Measurements from ENCODE around the gene ABCA5. TPM values are rescaled to one million over a fixed set of nuclear protein-coding genes. Genes with fewer than 3 reads are reported as not detected.

ABCA5 gene, protein sequence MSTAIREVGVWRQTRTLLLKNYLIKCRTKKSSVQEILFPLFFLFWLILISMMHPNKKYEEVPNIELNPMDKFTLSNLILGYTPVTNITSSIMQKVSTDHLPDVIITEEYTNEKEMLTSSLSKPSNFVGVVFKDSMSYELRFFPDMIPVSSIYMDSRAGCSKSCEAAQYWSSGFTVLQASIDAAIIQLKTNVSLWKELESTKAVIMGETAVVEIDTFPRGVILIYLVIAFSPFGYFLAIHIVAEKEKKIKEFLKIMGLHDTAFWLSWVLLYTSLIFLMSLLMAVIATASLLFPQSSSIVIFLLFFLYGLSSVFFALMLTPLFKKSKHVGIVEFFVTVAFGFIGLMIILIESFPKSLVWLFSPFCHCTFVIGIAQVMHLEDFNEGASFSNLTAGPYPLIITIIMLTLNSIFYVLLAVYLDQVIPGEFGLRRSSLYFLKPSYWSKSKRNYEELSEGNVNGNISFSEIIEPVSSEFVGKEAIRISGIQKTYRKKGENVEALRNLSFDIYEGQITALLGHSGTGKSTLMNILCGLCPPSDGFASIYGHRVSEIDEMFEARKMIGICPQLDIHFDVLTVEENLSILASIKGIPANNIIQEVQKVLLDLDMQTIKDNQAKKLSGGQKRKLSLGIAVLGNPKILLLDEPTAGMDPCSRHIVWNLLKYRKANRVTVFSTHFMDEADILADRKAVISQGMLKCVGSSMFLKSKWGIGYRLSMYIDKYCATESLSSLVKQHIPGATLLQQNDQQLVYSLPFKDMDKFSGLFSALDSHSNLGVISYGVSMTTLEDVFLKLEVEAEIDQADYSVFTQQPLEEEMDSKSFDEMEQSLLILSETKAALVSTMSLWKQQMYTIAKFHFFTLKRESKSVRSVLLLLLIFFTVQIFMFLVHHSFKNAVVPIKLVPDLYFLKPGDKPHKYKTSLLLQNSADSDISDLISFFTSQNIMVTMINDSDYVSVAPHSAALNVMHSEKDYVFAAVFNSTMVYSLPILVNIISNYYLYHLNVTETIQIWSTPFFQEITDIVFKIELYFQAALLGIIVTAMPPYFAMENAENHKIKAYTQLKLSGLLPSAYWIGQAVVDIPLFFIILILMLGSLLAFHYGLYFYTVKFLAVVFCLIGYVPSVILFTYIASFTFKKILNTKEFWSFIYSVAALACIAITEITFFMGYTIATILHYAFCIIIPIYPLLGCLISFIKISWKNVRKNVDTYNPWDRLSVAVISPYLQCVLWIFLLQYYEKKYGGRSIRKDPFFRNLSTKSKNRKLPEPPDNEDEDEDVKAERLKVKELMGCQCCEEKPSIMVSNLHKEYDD (N-terminal part only)
- total RNA-seq (2011; cell fraction: chromatin; rRNA removed; ENCODE audit: low replicate concordance): 6.5 and 18.8 TPM in 2 replicates
- total RNA-seq (2011; cell fraction: nucleolus; rRNA removed): 2.0 and 2.9 TPM in 2 replicates
- 9.6 and 19.0 TPM in 2 replicates for total RNA-seq (2011; cell fraction: nucleoplasm; rRNA removed)
- total RNA-seq (2014; rRNA removed): 0.73 and 1.1 TPM in 2 replicates
- total RNA-seq (2014; rRNA removed; fragmentation: Illumina TruSeq; extraction: Trizol): 1.7 and 2.2 TPM in 2 replicates
- 1.1 and 1.4 TPM in 2 replicates for total RNA-seq (2015; rRNA removed; fragmentation: Illumina TruSeq; extraction: Trizol)
- total RNA-seq (2021): 1.2 and 2.3 TPM in 2 replicates
- polyA plus RNA-seq (2011; rRNA removed): 1.9 TPM in 2 replicates
- polyA plus RNA-seq (2011; cell fraction: cytosol; rRNA removed): 0.12 and 0.27 TPM in 2 replicates
- polyA plus RNA-seq (2011; cell fraction: nucleus; rRNA removed): 2.5 and 4.3 TPM in 2 replicates
- polyA plus RNA-seq (2012): 0.48 and 1.4 TPM in 2 replicates
- polyA plus RNA-seq (2014; fragmentation: Illumina TruSeq; extraction: Trizol): 0.74 and 1.1 TPM in 2 replicates
- 1 to 10 TPM in 1 of 2 experiments, under 1 TPM in 1; 0.84 to 2.1 TPM for polyA plus RNA-seq (2014; fragmentation: Nextera tagmentation; extraction: Ambion mirVana)
- polyA plus RNA-seq (2014; rRNA removed): 0.76 and 2.0 TPM in 2 replicates
- polyA minus RNA-seq (2011; rRNA and poly(A)+ RNA removed): 2.7 and 3.1 TPM in 2 replicates
- 0.86 and 1.1 TPM in 2 replicates for polyA minus RNA-seq (2011; cell fraction: cytosol; rRNA and poly(A)+ RNA removed)
- polyA minus RNA-seq (2011; cell fraction: nucleus; rRNA and poly(A)+ RNA removed): 2.7 and 4.1 TPM in 2 replicates
- Bru-seq, nascent RNA: percentile 44 among the genes with signal in this experiment
- BruChase-seq, experiment 1, labeled RNA remaining after a 2-hour chase: percentile 49 among the genes with signal in this experiment
- BruChase-seq, experiment 2, labeled RNA remaining after a 6-hour chase: percentile 51 among the genes with signal in this experiment
- long read RNA-seq, experiment 1, partial matches to known transcripts: 0 of 1 reads
- long read RNA-seq, experiment 1, other reads (novel, unspliced or antisense): 1 of 1 reads
- long read RNA-seq, experiment 2: 0 reads
- long read RNA-seq, experiment 3, partial matches to known transcripts: 0 of 1 reads
- long read RNA-seq, experiment 3, other reads (novel, unspliced or antisense): 0 of 1 reads

DNA sequence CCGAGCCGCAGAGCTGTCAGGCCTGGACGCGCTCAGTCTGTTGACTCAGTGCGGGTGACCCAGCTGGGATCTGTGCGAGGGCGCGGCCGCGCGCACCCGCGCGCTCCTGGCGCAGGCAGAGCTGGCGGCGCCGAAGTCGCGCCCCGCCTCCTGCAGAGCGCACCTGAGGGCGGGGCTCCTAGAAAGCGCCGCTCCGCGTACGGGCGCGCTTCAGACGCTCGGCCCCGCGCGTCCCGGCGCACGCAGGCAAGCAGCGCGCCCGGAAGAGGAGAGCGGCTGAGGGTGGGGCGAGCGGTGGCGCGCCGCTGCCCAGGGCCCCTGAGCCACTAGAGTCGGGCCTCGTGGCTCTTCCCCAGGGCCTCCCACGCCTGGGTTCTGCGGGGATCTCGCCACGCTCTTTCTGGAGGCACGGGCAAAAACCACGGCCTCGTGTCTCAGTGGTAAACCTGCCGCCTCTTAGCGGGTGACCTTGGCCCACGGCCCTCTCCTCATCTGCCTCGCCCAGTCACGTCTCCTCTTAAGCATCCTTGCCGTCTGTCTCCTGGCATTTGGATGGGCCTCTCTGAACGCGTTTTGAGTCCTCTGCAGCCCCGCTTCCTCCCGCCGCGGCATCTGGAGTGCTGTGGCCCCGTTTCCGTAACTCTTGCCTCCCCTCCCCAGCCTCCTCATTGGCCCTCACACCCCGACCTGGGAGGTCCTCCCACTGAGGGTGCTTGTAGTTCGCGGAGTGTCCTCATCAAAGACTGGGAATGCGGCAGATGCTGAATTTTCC lies at the start of gene ABCA5:
ABCA5 (minus strand) TSS at position 74 of the 772 bp plus-strand sequence. CDS start 12,718 bp downstream, outside the sequence.
- in situ Hi-C loops (cut with MboI): no loop called here
- Histone ChIP-seq H3K4me3 (peak within 1 kb of the TSS; percentile 55), H3K9me3 (replicated peaks; ENCODE audit: control insufficient read depth, insufficient read depth, low read depth, low read length) (no peaks in the 10 kb centered on the region; the same call in 1 of the 2 replicates), H3K4me1 (replicated peaks in 1 of 2; ENCODE audit: control insufficient read depth in 2 of 2, insufficient read depth in 2 of 2, low read length in 2 of 2) (peaks cover 0 to 13% of the 10 kb centered on the region in 2 experiments; a peak in 4 of 5 replicates), H3K9me1 (ENCODE audit: control insufficient read depth, insufficient read depth, low read length) (no peaks in the 10 kb centered on the region), H3K27me3 (ENCODE audit: control insufficient read depth in 2 of 2, insufficient read depth in 2 of 2, low read length in 2 of 2) (no peaks in the 10 kb centered on the region), H3K4me2 (ENCODE audit: insufficient read depth, low read length) (peak within 1 kb of the TSS; percentile 83), H2AFZ (ENCODE audit: low read depth, low read length) (peak within 1 kb of the TSS; percentile 97), H3K36me3 (ENCODE audit: control insufficient read depth, insufficient read depth, low read length) (no peaks in the 10 kb centered on the region), H3K27ac (ENCODE audit: extremely low read depth, low read depth, low read length) (no peak within 1 kb of the TSS; the same call in 2 of the 3 replicates), H4K20me1 (replicated peaks; ENCODE audit: control insufficient read depth, insufficient read depth, low read length) (no peaks in the 10 kb centered on the region), H3K9ac (ENCODE audit: insufficient read depth in 1 of 2, low read depth in 2 of 2, low read length in 2 of 2) (peak within 1 kb of the TSS; percentile 52 to 91), H3K79me2 (ENCODE audit: control insufficient read depth, insufficient read depth, low read length) (no peaks in the 10 kb centered on the region)
- 25% methylated on average over 60 of the region's 74 CpGs for WGBS (ENCODE audit: insufficient coverage, low coverage, missing lambda C conversion rate)
- peak; percentile 90 for FAIRE-seq
- DNase-seq (ENCODE audit: extremely low read depth in 1 of 4, low spot score in 3 of 4): peak; percentile 88 to 92 (median 90)
- ChIA-PET CTCF (ENCODE audit: low intra/inter-chr PET ratio) (no interaction called here), POLR2A (interaction anchor here (0.6 to 1.2 kb wide), 3 partner anchors 9 to 15 kb away, joined by 3 read pairs; no protein-coding TSS in a partner anchor)
- intact Hi-C loops (cut with micrococcal nuclease): no loop called here
- peak; percentile 99 for ATAC-seq
- BruUV-seq (replicated peaks): no TSS peak
- peak; percentile 33; the same call in 1 of the 2 replicates for TF ChIP-seq ETV1 (tag; conservative IDR thresholded peaks at IDR 0.05; ENCODE audit: low read depth)
